Midbrain (tissue), 1 donor: Measurements from ENCODE around the gene ANK3.

Source experiments
- DNase-seq: peaks from one replicate; lab custom pipeline; 2025; lab: John Stamatoyannopoulos, UW

The ANK3 gene

DNA sequence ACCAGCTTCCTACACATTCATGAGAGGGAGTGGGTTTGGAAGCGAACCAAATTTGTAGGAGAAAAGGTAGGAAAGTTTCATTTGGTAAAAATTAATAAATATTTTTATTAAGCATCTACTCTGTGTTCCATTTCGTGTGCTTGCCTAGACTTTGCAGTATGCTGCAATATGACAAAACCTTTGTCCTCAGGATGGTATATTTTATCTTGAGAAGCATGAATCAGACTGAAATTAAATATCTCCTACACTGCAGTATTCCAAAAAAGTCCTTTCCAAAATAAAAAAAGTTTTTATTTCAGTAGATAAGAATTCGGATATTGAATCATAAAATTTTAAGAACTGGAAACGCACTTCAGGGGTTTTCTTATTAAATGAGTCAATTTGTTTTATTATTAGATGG is 47.7 kb downstream of the ANK3 start:
- no peak for DNase-seq

DNA sequence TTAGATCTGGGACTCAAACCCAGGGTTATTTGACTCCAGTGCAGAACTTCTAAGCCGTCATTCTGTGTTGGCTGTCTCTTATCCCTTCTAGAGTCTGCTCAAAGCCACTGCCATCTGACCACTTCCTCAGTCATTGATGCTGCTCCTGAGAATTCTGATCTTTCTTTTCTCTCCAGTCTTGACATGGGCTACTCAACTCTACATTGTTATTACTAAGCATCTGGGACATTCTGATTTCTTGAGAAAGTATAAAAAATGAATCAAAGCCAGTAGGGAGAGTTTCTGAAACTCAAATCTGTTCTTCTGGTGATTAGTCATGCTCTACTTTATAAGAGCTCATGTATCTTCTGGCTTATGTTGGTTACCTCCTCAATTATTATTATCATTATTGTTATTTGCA is 48.7 kb downstream of the ANK3 start:
- no peak for DNase-seq

DNA sequence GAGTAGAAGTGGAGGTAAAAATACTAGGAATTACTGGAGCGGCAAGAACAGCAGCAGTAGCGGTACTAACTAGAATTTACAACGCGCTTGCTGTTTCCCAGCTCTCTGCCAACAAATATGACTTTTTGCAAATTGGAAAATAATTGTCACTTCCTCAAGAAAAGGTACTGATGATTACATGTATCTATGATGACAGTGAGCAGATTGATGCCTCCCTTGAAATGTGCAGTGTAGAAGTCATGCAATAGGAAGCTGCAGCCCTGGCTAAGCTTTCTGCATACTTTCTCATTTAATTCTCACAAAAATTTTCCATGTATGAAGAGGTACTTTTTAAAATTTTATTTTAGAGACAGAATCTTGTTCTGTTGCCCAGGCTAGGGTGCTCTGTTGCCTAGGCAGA is 49.9 kb downstream of the ANK3 start:
- no peak for DNase-seq

DNA sequence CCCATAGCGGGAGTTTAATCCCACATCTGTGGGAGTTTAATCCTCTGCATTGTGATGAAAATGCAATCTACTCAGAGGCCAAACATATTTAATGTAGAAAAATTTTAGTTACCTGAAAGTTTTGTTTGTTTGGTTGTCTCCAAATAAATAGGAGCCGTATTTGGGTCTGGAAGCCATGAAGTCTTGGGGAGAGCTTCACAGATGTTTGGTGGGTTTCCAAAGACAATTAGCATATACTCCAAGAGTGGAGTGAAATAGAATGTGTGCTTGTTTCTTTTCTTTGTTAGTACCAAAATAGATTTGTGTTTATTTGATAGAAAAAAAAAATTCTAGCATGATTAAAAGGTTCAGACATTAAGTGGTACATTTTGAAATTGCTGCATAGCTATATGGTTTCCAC is 50.9 kb downstream of the ANK3 start:
- DNase-seq: no peak

DNA sequence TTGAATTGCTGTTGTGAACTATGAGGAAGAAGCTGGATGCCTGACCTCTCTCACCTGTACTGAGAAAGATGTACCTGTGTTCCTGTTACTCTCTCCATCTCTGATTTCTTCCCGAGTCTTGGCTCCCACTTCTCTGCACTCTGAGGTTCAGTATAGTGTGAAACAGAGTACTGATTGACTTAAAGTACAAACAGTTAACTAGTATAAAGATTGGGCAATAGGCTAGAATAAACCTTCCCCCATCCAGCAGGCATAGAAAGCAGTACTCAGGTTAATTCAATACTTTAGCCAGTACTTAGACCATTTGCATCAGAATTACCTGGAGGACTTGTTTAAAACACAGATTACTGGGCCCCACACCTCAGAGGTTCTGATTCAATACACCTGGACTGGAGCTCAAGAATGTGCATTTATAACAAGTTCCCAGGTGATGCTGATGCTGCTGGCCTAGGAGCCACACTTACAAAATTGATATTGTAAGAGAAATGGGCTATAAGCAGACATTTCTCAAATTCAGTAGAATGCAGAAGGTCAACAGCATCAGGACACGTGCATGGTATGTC is 51.6 kb downstream of the ANK3 start:
- DNase-seq: no peak

DNA sequence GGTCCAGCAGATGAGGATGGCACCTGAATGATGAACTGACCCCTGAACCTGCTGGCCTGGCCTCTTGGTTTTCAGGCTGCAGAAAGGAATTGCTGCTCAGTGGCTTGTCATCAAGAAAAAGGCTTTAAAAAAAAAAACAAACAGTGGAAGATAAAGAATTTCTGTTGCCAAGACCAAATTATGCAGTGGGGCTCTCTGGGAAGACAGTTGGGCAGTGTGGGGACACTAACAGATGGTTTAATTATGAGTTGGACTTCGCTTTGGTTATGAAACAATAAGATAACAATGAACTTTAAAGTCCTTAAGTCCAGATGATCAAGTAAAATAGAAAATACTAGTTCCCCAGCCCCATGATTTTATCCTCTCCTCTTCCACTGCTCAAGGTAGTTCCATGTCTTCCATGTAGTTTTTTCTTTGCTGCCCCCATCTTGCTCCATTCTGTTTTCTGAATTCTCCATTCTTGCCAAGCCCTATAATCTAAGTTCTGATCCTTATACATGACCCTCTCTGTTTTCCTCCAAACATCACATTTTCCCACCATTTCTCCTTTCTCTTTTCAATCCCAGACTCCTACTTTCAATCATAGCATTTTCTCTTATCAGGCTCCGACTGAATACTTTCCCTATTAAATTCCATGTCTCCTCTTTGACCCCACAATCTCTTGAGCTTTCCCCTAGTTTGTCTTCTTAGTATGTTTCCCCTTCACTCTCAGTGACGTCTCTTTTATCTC is 52.6 kb downstream of the ANK3 start:
- DNase-seq: no peak

DNA sequence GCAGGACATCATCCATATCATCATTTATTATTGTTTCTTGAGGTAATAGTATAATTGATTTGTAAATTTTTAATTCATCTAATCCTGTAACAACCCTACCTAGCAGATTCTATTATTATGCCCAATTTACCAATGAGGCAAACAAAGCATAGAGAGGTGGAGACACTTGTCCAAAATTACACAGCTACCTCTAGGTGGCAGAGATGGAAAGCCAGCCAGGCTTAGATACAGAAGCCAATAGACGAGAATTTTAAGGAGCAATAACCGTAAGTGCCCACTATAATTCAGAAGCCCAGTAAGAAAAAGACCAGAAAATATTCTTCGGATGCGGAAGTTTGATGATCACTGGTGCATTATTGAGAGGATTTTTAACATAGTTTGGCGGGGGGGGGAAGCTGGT is 54.0 kb downstream of the ANK3 start:
- peak; percentile 37 for DNase-seq

DNA sequence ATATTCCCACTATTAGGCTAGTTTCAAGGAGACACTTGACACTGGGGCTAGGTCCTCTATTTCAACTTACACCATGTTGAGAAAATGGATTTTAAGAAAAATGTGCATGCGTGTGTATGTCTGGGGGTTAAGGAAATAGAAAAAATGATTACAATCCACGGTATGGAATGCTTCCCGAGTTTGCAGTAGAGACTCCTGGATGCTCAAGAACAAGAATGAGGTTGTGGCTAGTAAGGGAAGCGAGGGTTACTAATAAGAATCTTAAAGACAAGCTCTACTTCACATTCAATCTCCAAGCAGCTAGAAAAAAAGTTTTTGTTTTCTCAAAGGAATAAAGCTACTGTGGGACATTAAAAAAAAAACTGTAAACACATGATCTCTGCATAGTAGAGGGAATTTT is 54.7 kb downstream of the ANK3 start:
- no peak for DNase-seq

DNA sequence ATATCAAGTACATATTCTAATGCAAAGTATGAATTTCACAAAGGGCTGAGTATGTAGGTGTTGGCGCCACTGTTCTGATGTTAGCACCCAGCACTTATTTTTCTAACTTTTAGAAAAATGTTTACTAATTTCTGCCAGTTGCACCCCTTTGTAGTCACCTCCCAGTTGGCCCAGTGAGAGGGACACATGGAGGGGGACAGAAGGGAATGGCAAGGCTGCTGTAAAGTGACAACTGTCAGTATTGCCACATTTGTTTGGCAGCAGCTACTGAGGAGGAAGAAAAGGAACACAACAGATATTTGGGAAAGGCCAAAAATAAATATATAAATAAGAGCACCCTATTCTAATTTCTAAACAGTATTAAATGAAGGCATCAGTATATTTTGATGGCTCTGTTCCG is 57.3 kb downstream of the ANK3 start:
- DNase-seq: no peak

DNA sequence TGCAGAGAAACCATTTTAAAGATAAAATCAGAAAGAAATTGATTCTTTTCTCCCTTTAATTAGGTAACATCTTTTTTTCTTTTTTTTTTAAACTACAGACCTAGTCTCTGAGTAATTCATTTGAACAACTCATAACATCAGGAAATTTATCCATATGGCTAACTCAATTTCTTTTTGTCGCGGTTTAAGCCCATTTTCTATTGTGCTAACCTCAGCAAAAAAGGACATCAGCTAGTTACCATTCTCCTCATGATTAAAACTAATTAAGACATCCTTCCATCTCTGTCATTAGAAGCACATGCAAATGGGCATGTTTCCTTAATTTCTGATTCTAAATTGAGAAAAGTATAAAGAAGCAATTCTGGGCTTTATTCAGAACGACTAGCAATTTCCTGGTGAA is 57.8 kb downstream of the ANK3 start:
- DNase-seq: no peak

DNA sequence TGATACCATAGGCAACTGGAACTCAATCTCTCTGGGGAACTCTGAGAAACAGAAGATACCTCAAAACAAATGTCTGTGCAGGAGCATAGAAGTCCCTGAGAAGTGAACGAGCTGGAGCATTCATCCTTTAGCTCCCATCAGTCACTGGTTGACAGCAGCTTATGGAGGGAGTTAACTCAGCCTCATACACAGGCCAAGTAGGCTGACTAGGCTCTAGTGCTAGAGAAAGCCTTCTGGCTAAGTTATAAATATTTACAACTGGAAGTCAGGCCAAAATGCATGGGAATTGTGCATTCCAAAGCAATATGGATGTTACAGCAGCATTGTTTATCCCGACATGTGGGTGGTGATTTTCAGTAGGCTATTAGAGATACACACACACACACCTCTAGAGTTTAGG is 66.5 kb downstream of the ANK3 start:
- no peak for DNase-seq

DNA sequence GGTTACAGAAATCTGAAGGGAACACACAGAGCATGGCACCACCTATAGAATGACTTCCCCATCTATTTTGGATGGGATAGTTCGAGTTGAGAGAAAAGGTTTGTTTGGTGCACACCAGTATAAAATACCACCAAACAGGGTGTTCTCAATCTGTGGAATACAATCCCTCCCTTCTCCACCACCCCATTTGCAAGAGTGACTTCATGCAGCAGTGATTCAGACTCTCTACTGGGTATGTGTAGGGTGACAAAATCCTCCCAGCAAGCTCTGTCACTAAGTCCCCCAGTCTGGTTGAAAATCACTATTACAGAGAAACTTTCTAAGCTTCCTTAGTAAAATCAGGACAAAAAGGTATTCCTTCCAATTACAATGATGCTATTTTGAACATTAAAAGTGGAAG is 69.0 kb downstream of the ANK3 start:
- DNase-seq: no peak

DNA sequence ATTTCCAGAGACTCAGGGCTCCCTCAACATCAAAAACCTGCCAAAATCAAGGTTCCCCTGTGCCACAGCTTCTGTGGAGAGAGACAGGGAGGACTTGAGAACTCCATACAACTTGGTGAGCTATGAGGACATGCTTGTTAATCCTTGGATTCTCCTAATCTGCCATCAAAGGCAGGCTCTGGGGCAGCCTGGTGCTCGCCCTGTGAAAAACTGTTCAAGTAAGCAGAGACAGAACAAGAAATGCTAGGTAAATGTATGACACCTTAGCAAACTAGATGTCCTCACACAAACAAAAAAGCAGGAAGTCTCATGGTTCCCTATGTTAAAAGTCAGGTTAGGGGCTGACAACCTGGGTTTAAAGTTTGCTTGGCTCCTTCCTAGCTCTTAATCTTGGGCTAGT is 73.6 kb downstream of the ANK3 start:
- no peak for DNase-seq

DNA sequence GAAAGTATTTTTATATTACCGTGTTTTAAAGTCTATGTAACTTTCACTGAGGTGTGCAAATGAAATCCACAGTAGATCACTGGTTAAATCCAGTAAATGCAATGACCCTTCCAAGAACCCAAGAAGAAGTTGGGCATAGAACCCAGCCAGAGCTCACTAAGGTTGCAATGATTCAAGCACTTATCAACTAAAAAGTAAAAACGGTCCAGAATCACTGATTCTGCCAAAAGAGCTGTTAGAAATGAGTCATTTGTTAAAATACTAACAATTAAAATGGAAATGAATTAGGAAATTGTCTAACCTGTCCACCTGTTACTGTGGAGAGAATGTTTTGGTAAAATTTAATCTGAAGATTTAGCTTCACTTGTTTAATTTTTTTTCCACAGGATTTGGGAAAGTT is 74.4 kb downstream of the ANK3 start:
- DNase-seq: no peak

DNA sequence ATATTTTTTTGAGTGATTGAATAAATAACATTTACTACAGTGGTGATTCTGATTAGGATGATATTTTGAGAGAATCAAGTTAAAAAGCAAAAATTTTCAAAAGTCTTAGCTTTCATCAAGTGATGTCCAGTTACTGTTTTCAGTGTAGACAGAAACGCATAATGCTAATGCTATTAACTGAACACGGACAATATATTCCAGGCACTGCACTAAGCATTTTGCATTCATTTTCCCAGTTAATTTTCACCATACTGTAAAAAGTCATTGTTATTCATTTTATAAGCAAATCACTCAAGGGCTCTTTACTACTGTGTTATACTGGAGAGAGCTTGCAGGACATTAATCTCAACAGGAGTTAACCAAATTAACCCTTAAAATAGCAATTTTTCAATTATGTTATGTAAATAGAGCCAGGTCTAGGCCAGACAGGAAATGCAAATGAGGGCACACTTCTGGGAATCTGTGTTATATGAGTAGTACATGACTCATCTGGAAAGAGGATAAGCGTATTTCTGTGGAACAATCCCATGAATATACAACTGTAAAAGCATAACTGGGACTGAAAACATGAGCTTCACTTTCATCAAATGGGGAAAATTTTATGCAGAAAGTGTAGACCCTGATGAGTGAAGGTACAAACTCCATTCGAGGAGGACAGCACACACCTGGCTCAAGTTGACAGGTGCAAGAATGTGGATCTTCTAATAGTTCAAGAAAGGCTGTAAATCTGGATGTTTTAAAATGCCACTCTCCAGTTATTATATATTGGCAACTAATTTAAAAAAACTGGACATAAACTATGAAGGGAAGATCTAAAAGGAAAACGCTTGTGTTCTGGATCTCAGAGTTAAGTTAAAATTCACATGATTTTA is 75.4 kb downstream of the ANK3 start:
- no peak for DNase-seq

DNA sequence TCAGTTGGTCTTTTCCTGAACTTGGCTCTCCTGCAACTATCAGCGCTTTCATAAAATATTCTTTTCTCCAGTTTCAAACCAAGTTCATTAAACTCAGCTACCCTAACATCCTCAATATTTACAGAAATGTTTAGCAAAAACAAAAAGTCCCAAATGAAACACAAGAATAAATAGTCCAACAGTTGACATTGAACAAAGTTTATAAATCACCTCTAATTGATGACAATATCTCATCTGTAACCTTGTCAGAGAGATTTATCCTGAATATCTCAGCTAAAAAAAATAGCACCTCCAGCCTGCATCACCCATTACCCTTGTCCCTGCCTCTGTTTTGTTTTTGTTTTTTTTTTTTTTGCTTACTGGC is 76.1 kb downstream of the ANK3 start:
- DNase-seq: no peak

DNA sequence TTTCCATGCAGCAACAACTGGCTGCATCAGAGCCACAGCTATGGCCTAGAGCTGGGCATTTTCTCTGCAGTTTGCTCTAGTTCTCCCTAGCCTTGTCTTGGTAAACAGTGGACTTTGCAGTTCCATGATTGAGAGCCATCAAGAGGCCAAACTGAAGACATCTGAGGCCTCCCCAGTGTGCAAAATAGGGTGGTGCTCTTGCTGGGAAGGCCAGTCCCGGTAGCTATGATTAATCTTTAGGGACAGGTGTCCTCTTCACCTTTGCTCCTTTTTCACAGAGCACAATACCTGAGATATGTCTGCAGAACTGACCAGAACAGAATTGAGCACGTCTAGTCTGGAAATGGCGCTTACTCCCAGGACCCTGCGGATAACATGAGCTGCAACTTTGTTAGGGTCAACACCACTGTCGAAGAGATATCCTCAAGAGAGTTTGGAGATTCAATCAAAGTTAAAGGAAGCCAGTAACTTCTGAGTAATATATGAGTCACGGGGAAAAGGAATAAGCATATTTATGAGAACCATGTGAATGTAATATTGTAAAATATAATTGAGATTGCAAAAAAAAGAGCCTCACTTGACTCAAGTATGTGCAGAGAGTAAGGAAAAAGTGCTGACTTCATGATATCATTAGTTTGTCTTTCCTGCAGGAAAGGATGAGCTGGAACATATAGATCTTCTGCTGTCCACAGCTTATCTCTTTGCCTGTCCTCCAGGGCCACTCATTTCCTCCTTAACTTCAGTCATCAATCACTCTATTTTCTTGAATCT is 76.7 kb downstream of the ANK3 start:
- DNase-seq: no peak

DNA sequence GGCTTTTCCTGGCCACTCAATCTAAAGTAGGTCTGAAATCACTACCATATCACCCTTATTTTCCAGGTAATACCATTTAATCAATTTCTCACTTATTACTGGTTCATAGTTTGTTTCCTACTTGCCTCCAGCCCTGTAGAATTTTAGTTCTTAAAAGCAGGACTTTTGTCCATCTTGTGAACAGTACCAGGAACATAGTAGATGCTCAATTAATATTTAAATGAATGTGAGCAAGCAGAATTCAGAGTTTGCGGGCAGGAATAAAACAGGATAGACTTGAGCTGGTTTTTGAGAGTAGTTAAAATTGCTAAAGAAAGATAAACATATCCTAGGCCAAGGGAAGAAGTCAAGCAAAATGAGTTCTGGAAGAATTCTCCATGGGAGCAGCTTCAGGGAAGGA is 77.9 kb downstream of the ANK3 start:
- DNase-seq: no peak

DNA sequence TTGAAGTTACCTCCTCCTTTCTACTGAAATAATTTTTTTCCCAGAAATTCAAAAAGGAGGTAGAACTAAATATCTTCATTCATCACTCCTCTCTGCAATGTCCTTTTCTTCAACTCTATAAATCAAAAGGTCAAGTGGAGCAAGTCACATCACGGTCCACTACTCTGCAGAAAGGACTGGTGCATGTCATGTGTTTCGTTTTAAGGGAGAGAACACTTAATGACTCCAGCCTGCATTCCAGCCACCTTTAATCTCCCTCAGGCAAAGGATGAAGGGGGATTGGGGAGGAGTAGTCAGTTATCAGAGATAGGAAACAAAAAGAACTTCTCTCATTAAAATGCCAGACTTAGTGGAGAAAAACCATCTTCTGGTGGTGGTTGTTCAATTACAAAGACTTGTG is 78.9 kb downstream of the ANK3 start:
- DNase-seq: no peak

DNA sequence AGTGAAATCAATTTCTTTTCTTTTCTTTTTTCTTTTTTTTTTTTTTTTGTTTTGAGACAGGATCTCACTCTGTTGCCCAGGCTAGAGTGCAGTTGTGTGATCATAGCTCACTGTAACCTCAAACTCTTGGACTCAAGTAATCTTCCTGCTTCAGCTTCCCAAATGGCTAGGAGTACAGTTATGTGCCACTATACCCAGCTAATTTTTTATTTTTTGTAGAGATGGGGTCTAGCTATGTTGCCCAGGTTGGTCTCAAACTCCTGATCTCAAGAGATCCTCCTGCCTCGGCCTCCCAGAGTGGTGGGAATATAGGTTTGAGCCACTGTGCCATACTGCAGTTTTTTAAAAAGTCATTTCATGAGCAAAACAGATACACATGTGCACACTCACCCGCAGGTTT is 79.8 kb downstream of the ANK3 start:
- DNase-seq: no peak

DNA sequence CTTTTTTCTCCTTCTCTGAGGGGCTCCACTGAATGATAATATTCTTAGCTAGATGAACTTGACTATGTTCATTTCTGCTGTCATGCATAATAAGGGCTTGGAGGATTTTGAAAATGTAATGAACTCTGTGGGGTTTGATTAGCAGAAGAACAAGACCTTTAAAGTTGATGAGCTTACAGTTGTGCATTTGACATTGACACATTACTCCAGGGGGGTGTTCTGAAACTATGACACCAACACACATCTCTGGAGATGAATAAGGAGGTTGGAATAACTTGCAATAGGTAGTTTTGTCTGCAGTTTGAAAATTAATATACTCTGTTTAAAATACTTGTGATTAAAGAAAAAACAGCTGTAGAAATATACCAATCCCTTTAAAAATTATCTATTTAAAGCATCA is 80.3 kb downstream of the ANK3 start:
- DNase-seq: no peak

DNA sequence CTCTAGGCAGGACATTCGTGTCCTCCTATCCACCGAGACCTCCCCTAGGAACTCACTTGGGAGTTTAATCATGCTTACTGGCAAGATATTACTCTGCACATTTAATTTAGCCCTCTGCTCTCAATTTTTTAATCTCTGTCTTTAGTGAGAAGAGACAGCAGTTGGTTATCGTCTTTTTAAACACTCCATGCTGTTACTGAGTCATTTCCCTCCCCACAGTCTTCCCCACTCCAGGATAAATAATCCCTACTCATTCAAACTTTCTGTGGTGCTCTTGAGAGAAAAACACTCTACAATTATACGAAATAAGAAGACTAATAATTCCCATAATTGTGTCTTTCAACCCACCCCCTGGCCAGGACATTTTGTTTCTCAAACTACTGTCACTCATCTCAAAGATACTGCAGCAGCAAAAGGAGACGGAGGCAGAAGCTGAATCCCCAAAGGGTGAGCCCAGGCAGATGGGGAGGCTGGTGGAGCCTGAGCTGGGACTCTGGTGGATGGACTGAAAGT is 84.2 kb downstream of the ANK3 start:
- DNase-seq: no peak
